Measurements from ENCODE around the gene KRTAP10-1.
"Not testable (repeated sequence)": the region's sequence is repeated elsewhere in the genome, so short reads cannot be mapped to it uniquely, and the experiment has no call there.

- TF ChIP-seq EZH2 (IDR thresholded peaks at IDR 0.05; ENCODE audit: low read depth, low read length, severe bottlenecking); BCL11A (IDR thresholded peaks at IDR 0.05; ENCODE audit: low read depth in 2 of 2, low read length in 2 of 2); SUZ12 (IDR thresholded peaks at IDR 0.05; ENCODE audit: low read length); POLR2A (IDR thresholded peaks at IDR 0.05; ENCODE audit: control extremely low read depth in 1 of 2, low read depth in 2 of 2, low read length in 2 of 2); CTCF (IDR thresholded peaks at IDR 0.05; ENCODE audit: control extremely low read depth in 1 of 3, insufficient read depth in 1 of 3, low read depth in 1 of 3, low read length in 3 of 3); CHD7 (IDR thresholded peaks at IDR 0.05; ENCODE audit: insufficient replicate concordance, low read length); KDM5A (IDR thresholded peaks at IDR 0.05; ENCODE audit: low read length); PHF8 (conservative IDR thresholded peaks at IDR 0.05; ENCODE audit: low read depth, low read length): not testable (repeated sequence)
Measured at GRCh38 chr21:44573630-44574456, 33.8 kb upstream of the KRTAP10-1 start, which contains the start of gene KRTAP10-4.

Data from H1 (cell line).